Heart left ventricle (tissue), 16 donors: Measurements from ENCODE around the gene THADA. TPM values are rescaled to one million over a fixed set of nuclear protein-coding genes. Genes with fewer than 3 reads are reported as not detected.

Experiments used
- ATAC-seq, 4 donors: fragments of 200-7000 bp; cut with Tn5 transposase; one replicate each; pipeline ENCODE4 v1.9.1; 2020 to 2022; ENCODE audit warnings: moderate library complexity in 4 of 4, mild to moderate bottlenecking in 3 of 4, moderate number of reproducible peaks in 1 of 4
- DNase-seq, 5 donors: peaks; one replicate each; pipeline ENCODE4 v3.0.0-alpha.2; 2020
- H3K27ac ChIP-seq, 12 donors: fragments of 200-600 bp; sonication (generic) in 4 of 12; one replicate each; pipeline versions ENCODE4 v1.5.0 to v1.8.0; 2016 to 2022; ENCODE audit warnings: mild to moderate bottlenecking in 2 of 12
- H3K27me3 ChIP-seq, 9 donors: fragments of 200-600 bp; sonication (generic) in 2 of 9; one replicate each; pipeline versions ENCODE4 v1.5.1 to v1.8.0; 2016 to 2022; ENCODE audit warnings: mild to moderate bottlenecking in 3 of 9
- H3K36me3 ChIP-seq, 9 donors: fragments of 200-600 bp; sonication (generic) in 2 of 9; one replicate each; pipeline versions ENCODE4 v1.5.0 to v1.8.0; 2018 to 2022; ENCODE audit warnings: mild to moderate bottlenecking in 2 of 9
- H3K4me1 ChIP-seq, 12 donors: fragments of 200-600 bp; sonication (generic) in 4 of 12; one replicate each; pipeline versions ENCODE4 v1.5.0 to v1.8.0; 2016 to 2022; ENCODE audit warnings: mild to moderate bottlenecking in 3 of 12
- H3K4me3 ChIP-seq, 12 donors: fragments of 200-600 bp; sonication (generic) in 4 of 12; one replicate each; pipeline versions ENCODE4 v1.5.0 to v1.8.0; 2017 to 2022; ENCODE audit warnings: mild to moderate bottlenecking in 9 of 12, moderate library complexity in 4 of 12
- H3K9me3 ChIP-seq, 12 donors: fragments of 200-600 bp; sonication (generic) in 4 of 12; one replicate each; pipeline versions ENCODE4 v1.5.0 to v1.8.0; 2016 to 2022; ENCODE audit warnings: mild to moderate bottlenecking in 1 of 12
- CTCF ChIP-seq, 12 donors: fragments of 200-600 bp; sonication (generic) in 4 of 12; IDR thresholded peaks; one replicate each; pipeline versions ENCODE4 v1.5.0 to v1.8.0; 2018 to 2022; ENCODE audit warnings: antibody characterized with exemption in 12 of 12, mild to moderate bottlenecking in 5 of 12
- POLR2A ChIP-seq, 2 donors: fragments of 450-650 bp; IDR thresholded peaks; one replicate each; pipeline ENCODE4 v1.6.1; 2017; ENCODE audit warnings: antibody characterized with exemption in 2 of 2, mild to moderate bottlenecking in 2 of 2, moderate library complexity in 2 of 2
- WGBS, 4 donors: extraction: QIAGEN DNeasy Blood & Tissue Kit in 2 of 4; methylation state at CpG; one replicate each; pipeline versions ENCODE4 v1.1.5 to v1.1.7; 2013 to 2018; 5-methylcytosine and 5-hydroxymethylcytosine counted together
- intact Hi-C, 10 donors: fragments of 100-400 bp; cut with DNase I; formaldehyde crosslinking; loops; one replicate each; pipeline versions ENCODE4 v1.11.1 to v1.14.2; 2022
- polyA plus RNA-seq, 2 donors: library from polyadenylated mRNA; stranded (reverse); fragments of 200-250 nt; gene quantifications; one replicate each; pipeline ENCODE4 v1.2.3, GENCODE V29; 2013
- total RNA-seq, 9 donors: library from RNA; depleted of rRNA in 2 of 9; stranded (reverse); fragments of >200 nt in 2 of 9; fragmentation: NEBNext Ultra II Directional in 3 of 9; extraction: Animal tissue kit (Norgen Biotek cat#: 25700) in 3 of 9; gene quantifications; one replicate each; pipeline versions ENCODE4 v1.1.0 to v1.2.4, GENCODE V29; 2016 to 2023
- donor health status: ischemic (EF 13 %, LVEDD 7.1; RV severe dilation, severe dysfunction).
- donor health status: healthy with polysubstance abuse.
- donor health status: DM: no; HTN: yes; CAD: no.
- donor health status: DM: no; HTN: no; CAD: no.
- donor health status: ischemic (EF 25% LVEDD 6.9; RV normal size, moderate dysfunction).
- donor health status: ischemic (EF 25% LVEDD 5.7; RV mildly dilated, moderate dysfunction).
- donor health status: healthy.
- donor health status: DM: yes; HTN: yes; CAD: no.
- donor health status: ischemic (EF 35%, LVEDD 5.7; RV mildly dilated, moderate dysfunction).
- donor health status: nonischemic (EF 11% LVEDD 7.7; RV severe dilation, severe dysfunction).
- donor health status: DM: yes; HTN: yes; CAD: no.
- donor health status: PGD.
- donor health status: ischemic (EF 29% LVEDD 5.4; RV normal size, mild dysfunction).
- donor health status: nonischemic (EF 23%, LVEDD 6.1; RV moderate dilation, normal function).

Gene THADA
- total and polyA plus RNA-seq, 11 donors: 6.8 to 21.4 (median 13.0) TPM

DNA sequence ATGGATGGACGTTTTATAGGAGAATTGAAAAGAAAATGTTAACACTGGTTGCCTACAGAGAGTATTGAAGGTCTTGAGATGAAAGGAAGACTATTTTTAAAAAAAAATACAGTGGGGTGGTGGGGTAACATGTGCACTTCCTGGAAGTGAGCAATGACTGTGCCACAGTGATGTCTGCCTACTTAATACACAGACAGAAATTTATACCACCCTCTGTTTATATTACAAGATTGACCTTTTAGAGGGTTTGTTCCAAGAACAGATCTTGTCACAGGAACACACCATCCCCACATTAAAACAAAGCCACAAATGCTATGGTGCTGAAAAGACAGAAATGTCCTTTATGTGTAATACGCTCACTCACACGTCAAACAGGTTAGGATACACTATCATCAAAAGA lies 87.6 kb downstream of the THADA start:
- Histone ChIP-seq H3K27me3 (no peaks in the 10 kb centered on the region), H3K27ac (no peak overlapping the region), H3K4me1 (peaks cover 0 to 12% (median 2%) of the 10 kb centered on the region in 12 donors), H3K36me3 (peaks cover 0 to 33% (median 23%) of the 10 kb centered on the region in 9 donors), H3K4me3 (no peak overlapping the region), H3K9me3 (no peaks in the 10 kb centered on the region)
- intact Hi-C loops: no loop called here
- ATAC-seq (no peak), DNase-seq (no peak)
- TF ChIP-seq POLR2A (IDR thresholded peaks at IDR 0.05) (no peak), CTCF (IDR thresholded peaks at IDR 0.05) (no peak)
- 76 to 91% (median 91%) methylated on average over 3 of the region's 3 CpGs for WGBS, 4 donors

DNA sequence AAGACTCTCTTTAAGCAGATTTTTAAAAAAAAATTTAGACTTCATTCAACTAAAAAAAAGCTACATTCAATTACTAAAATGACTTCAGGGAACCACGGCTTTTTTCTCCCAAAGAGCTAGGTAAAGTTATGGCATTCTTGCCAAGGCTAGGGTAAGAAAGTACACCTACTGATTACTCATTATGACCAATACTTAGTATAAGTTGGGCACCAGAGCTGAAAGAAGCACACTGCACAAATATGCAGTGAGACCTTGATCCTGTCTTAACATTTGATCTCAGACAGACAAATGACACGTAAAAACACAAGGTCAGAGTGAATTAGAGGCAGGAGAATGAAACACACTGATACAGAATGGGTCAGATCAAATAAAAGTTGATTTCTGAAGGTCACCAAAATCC lies 88.7 kb downstream of the THADA start:
- Histone ChIP-seq H3K27ac (no peak overlapping the region), H3K4me3 (no peak overlapping the region), H3K36me3 (peaks cover 0 to 33% (median 23%) of the 10 kb centered on the region in 9 donors), H3K9me3 (no peaks in the 10 kb centered on the region), H3K4me1 (peaks cover 0 to 3% (median 0%) of the 10 kb centered on the region in 12 donors), H3K27me3 (no peaks in the 10 kb centered on the region)
- TF ChIP-seq POLR2A (IDR thresholded peaks at IDR 0.05) (no peak), CTCF (IDR thresholded peaks at IDR 0.05) (no peak)
- intact Hi-C loops: no loop called here
- no peak for DNase-seq
- 92 to 97% (median 95%) methylated on average over 2 of the region's 2 CpGs for whole genome bisulfite sequencing, 4 donors
- no peak for ATAC-seq

DNA sequence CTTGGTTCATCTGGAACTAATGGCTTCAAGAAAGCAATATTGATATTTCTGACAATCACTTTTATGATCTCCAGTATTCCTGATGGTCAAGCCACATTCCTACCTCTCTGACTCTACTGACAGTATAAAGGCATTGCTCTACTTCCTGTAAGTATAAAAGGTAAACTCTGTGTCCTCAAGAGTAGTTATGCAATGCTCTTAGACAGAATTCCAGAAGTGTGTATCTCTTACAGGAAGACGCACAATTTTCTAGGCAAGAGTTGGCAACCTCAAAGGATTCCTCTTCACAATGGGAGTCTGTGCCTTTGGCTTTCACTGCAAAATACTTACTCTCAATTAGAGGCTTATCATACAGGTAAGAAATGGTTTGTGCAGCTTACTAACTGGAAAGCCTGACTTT lies 100.1 kb downstream of the THADA start:
- WGBS, 4 donors: 32 to 90% (median 68%) methylated on average over 1 of the region's 1 CpG
- H3K27me3 ChIP-seq: no peaks in the 10 kb centered on the region
- no peak for ATAC-seq
- no peaks in the 10 kb centered on the region for H3K9me3 ChIP-seq
- peaks cover 0 to 29% (median 15%) of the 10 kb centered on the region in 9 donors for H3K36me3 ChIP-seq
- no peak overlapping the region for H3K27ac ChIP-seq
- H3K4me3 ChIP-seq: no peak overlapping the region
- peaks cover 0 to 5% (median 0%) of the 10 kb centered on the region in 12 donors for H3K4me1 ChIP-seq
- intact Hi-C loops: loop anchor here in 1 of 10 donors (5.0 kb wide), 1 partner anchor 668 kb away; no protein-coding TSS in a partner anchor
- DNase-seq: no peak
- TF ChIP-seq POLR2A (IDR thresholded peaks at IDR 0.05) (no peak), CTCF (IDR thresholded peaks at IDR 0.05) (no peak)

- no peaks in the 10 kb centered on the region for H3K9me3 ChIP-seq
- no peak for ATAC-seq
- TF ChIP-seq CTCF (IDR thresholded peaks at IDR 0.05) (no peak), POLR2A (IDR thresholded peaks at IDR 0.05) (no peak)
- peaks cover 0 to 29% (median 15%) of the 10 kb centered on the region in 9 donors for H3K36me3 ChIP-seq
- H3K27me3 ChIP-seq: no peaks in the 10 kb centered on the region
- H3K4me3 ChIP-seq: no peak overlapping the region
- H3K27ac ChIP-seq: no peak overlapping the region
- DNase-seq: no peak
- H3K4me1 ChIP-seq: peaks cover 0 to 11% (median 0%) of the 10 kb centered on the region in 12 donors
- intact Hi-C loops: loop anchor here in 1 of 10 donors (5.0 kb wide), 1 partner anchor 372 kb away; no protein-coding TSS in a partner anchor
- WGBS, 4 donors: 95 to 100% (median 96%) methylated on average over 1 of the region's 1 CpG
Observed at GRCh38 chr2:43493954-43494353, 101.9 kb downstream of the THADA start.
